Sigmoid colon (tissue), 7 donors: ENCODE measurements around the gene ATP6AP1. TPM values are rescaled to one million over a fixed set of nuclear protein-coding genes. Genes with fewer than 3 reads are reported as not detected.
"Not testable (repeated sequence)": the region's sequence is repeated elsewhere in the genome, so short reads cannot be mapped to it uniquely, and the experiment has no call there.

Source experiments
- DNase-seq: peaks from one replicate; pipeline ENCODE4 v3.0.0-alpha.2; 2019
- H3K27ac ChIP-seq, 4 donors: fragments of 200-600 bp; sonication (generic); one replicate each; pipeline ENCODE4 v1.5.1; 2016 to 2019; ENCODE audit warnings: mild to moderate bottlenecking in 1 of 4
- H3K27me3 ChIP-seq, 3 donors: fragments of 200-600 bp; sonication (generic); one replicate each; pipeline ENCODE4 v1.5.1; 2019; ENCODE audit warnings: mild to moderate bottlenecking in 1 of 3
- H3K36me3 ChIP-seq, 4 donors: fragments of 200-600 bp; sonication (generic); one replicate each; pipeline ENCODE4 v1.5.1; 2016 to 2019
- H3K4me1 ChIP-seq, 4 donors: fragments of 200-600 bp; sonication (generic); one replicate each; pipeline ENCODE4 v1.5.1; 2017 to 2019
- H3K4me3 ChIP-seq, 4 donors: fragments of 200-600 bp; sonication (generic); one replicate each; pipeline ENCODE4 v1.5.1; 2017 to 2019; ENCODE audit warnings: mild to moderate bottlenecking in 2 of 4, moderate library complexity in 1 of 4
- H3K9me3 ChIP-seq, 4 donors: fragments of 200-600 bp in 3 of 4; sonication (generic) in 3 of 4; one replicate each; pipeline versions ENCODE4 v1.5.1 to v1.6.1; 2013 to 2019
- EP300 ChIP-seq, 4 donors: sonication (generic); formaldehyde crosslinking; IDR thresholded peaks; one replicate each; pipeline ENCODE4 v1.6.1; 2017; ENCODE audit warnings: antibody characterized with exemption in 4 of 4
- POLR2A ChIP-seq, 2 donors: fragments of 450-650 bp; IDR thresholded peaks; one replicate each; pipeline ENCODE4 v1.6.1; 2016; ENCODE audit warnings: antibody characterized with exemption in 2 of 2, mild to moderate bottlenecking in 2 of 2, moderate library complexity in 2 of 2
- POLR2AphosphoS5 ChIP-seq, 4 donors: sonication (generic); formaldehyde crosslinking; IDR thresholded peaks; one replicate each; pipeline ENCODE4 v1.6.1; 2017; ENCODE audit warnings: antibody characterized with exemption in 4 of 4
- WGBS, 2 donors: extraction: QIAGEN DNeasy Blood & Tissue Kit; methylation state at CpG; one replicate each; pipeline ENCODE4 v1.1.7; 2013; 5-methylcytosine and 5-hydroxymethylcytosine counted together
- intact Hi-C: fragments of 100-400 bp; cut with DNase I; formaldehyde crosslinking; loops from one replicate; pipeline ENCODE4 v1.15.1; 2023
- polyA plus RNA-seq, 3 donors: library from polyadenylated mRNA; stranded (reverse); fragments of 200-250 nt; gene quantifications; one replicate each; pipeline ENCODE4 v1.2.3, GENCODE V29; 2013
- total RNA-seq, 4 donors: library from RNA; depleted of rRNA; stranded (reverse); fragments of >200 nt; gene quantifications; one replicate each; pipeline ENCODE4 v1.1.0, GENCODE V29; 2016
- TF ChIP-seq, protein P1 (sequence below), 4 experiments: fragments of 450-650 bp in 3 of 4; fragments of 200-600 bp in 1 of 4; IDR thresholded peaks; one replicate each; pipeline ENCODE4 v1.5.1; 2016 to 2019; ENCODE audit warnings: antibody characterized with exemption in 4 of 4, mild to moderate bottlenecking in 3 of 4, moderate library complexity in 2 of 4
- donor health status: healthy with polysubstance abuse.
- donor health status: Bipolar disorder and iron deficiency.
- donor health status: healthy.

The ATP6AP1 gene
- total and polyA plus RNA-seq, 7 donors, result 16.5 to 87.7 (median 30.5) TPM

DNA sequence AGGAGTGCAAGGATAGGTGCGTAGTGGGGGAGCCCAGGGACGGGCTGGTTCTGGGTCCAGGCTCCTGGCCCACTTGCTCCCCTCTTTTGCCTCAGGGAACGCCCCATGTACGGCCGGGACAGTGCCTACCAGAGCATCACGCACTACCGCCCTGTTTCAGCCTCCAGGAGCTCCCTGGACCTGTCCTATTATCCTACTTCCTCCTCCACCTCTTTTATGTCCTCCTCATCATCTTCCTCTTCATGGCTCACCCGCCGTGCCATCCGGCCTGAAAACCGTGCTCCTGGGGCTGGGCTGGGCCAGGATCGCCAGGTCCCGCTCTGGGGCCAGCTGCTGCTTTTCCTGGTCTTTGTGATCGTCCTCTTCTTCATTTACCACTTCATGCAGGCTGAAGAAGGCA, 47.7 kb upstream of the ATP6AP1 start:
- intact Hi-C loops, result no loop called here
- no peaks in the 10 kb centered on the region for H3K27me3 ChIP-seq
- H3K36me3 ChIP-seq, result peaks cover 0 to 4% (median 0%) of the 10 kb centered on the region in 4 donors
- TF ChIP-seq, protein P1, sequence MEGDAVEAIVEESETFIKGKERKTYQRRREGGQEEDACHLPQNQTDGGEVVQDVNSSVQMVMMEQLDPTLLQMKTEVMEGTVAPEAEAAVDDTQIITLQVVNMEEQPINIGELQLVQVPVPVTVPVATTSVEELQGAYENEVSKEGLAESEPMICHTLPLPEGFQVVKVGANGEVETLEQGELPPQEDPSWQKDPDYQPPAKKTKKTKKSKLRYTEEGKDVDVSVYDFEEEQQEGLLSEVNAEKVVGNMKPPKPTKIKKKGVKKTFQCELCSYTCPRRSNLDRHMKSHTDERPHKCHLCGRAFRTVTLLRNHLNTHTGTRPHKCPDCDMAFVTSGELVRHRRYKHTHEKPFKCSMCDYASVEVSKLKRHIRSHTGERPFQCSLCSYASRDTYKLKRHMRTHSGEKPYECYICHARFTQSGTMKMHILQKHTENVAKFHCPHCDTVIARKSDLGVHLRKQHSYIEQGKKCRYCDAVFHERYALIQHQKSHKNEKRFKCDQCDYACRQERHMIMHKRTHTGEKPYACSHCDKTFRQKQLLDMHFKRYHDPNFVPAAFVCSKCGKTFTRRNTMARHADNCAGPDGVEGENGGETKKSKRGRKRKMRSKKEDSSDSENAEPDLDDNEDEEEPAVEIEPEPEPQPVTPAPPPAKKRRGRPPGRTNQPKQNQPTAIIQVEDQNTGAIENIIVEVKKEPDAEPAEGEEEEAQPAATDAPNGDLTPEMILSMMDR (IDR thresholded peaks at IDR 0.05), result no peak
- no peaks in the 10 kb centered on the region for H3K9me3 ChIP-seq
- 87 to 94% methylated on average over 14 of the region's 14 CpGs for WGBS, 2 donors
- no peak for DNase-seq
- peaks cover 0 to 48% (median 30%) of the 10 kb centered on the region in 4 donors for H3K4me1 ChIP-seq
- H3K4me3 ChIP-seq, result peak overlapping the region in 3 of 4 donors; percentile 55 to 81 (median 73)
- H3K27ac ChIP-seq, result peak overlapping the region; percentile 90 to 100 (median 96)

DNA sequence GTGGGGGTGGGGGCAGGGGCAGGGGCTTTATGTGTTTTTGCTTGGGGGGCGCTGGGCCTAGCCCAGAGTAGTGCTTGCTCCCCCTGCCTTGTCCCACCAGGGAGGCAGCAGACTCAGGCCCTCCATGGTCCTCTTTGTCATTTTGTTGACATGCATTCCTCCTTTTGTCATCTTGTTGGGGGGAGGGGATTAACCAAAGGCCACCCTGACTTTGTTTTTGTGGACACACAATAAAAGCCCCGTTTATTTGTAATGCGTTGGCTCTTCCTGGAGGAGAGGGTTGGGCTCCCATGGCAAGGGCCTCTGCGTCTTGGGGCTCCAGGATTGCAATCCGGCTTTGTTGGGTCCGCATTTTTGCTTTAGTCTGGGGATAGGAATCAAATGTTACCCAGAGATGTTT, 47.2 kb upstream of the ATP6AP1 start:
- H3K36me3 ChIP-seq, result peaks cover 0 to 4% (median 0%) of the 10 kb centered on the region in 4 donors
- no peaks in the 10 kb centered on the region for H3K27me3 ChIP-seq
- no peak overlapping the region for H3K4me3 ChIP-seq
- 80 to 85% methylated on average over 6 of the region's 6 CpGs for WGBS, 2 donors
- intact Hi-C loops, result no loop called here
- DNase-seq, result no peak
- peaks cover 0 to 46% (median 30%) of the 10 kb centered on the region in 4 donors for H3K4me1 ChIP-seq
- H3K9me3 ChIP-seq, result no peaks in the 10 kb centered on the region
- TF ChIP-seq POLR2A (IDR thresholded peaks at IDR 0.05) (no peak), EP300 (IDR thresholded peaks at IDR 0.05) (no peak), POLR2AphosphoS5 (IDR thresholded peaks at IDR 0.05) (no peak)
- TF ChIP-seq, protein P1 (IDR thresholded peaks at IDR 0.05), result no peak
- peak overlapping the region in 3 of 4 donors; percentile 90 to 100 (median 95) for H3K27ac ChIP-seq

DNA sequence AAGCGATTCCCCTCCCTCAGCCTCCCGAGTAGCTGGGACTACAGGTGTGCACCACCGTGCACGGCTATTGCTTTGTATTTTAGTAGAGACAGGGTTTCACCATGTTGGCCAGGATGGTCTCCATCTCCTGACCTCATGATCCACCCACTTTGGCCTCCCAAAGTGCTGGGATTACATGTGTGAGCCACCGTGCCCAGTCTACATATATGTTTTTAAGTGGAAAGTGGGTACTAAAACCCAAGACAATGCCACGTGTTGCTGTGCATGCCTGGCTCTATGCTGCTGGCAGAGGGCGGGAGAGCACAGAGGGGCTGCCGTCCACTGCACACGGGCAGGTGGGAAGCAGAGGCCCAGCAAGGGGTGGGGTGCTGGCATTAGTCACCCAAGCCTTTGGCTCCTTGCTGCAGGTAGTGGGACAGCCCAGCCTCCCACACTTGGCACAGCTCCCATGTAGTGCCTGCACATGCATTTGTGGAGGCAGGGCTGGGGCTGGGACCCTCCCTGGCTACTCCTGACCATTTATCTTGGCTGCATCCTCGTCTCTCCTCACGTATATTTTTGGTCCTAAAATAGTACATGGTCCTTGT, 45.9 kb upstream of the ATP6AP1 start:
- intact Hi-C loops, result no loop called here
- peaks cover 0 to 34% (median 25%) of the 10 kb centered on the region in 4 donors for H3K4me1 ChIP-seq
- H3K36me3 ChIP-seq, result peaks cover 0 to 4% (median 0%) of the 10 kb centered on the region in 4 donors
- no peak for DNase-seq
- TF ChIP-seq POLR2A (IDR thresholded peaks at IDR 0.05) (no peak), EP300 (IDR thresholded peaks at IDR 0.05) (no peak)
- H3K27ac ChIP-seq, result peak overlapping the region in 2 of 4 donors; percentile 62 to 100
- H3K9me3 ChIP-seq, result no peaks in the 10 kb centered on the region
- H3K27me3 ChIP-seq, result no peaks in the 10 kb centered on the region
- WGBS, 2 donors, result 85 to 89% methylated on average over 11 of the region's 11 CpGs
- no peak overlapping the region for H3K4me3 ChIP-seq

DNA sequence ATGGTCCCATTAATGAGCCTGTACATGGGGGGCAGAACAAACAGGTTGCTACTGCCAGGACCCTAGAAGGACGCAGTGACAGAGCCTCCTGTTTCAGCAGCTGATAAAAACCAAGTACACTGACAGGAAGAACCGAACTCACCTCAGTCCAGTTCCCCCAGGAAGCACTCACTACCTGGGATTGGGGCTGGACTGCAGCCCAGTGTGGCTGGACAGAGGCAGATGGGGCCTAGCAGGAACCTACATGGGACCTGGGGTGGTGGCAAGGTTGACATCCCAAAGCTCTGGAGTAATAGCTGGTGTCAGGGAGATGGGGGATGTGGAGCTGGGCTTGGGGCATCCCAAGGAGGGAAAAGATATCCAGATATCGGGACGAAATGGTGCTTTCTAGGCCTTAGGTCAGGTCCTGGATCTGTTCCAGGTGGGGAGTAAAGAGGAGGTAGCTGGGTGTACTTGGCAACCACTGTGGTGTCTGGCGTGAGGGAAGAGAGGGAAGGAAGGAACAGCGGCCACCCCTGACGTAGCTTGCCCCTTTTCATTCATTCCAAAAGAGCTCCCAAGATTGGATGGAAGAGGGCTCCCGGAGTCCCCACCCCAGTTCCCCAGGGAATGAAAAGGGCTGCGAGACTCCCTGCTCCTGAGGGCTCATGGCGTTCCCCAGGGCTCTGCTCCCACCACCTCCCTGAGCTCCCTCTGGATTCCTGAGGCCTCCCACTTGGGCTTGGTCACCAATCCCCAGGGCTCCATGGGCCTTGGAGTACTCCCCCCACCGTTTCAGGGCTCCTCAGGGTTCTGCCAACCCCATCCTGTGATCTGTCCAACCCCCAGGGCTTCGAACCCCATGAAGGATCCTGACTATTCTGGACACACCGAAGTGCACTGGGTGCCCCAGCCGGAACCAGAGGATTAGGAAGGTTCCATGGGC, 44.9 kb upstream of the ATP6AP1 start:
- Histone ChIP-seq H3K27me3 (no peaks in the 10 kb centered on the region), H3K4me3 (no peak overlapping the region), H3K4me1 (peaks cover 0 to 33% (median 23%) of the 10 kb centered on the region in 4 donors), H3K36me3 (peaks cover 0 to 4% (median 0%) of the 10 kb centered on the region in 4 donors), H3K9me3 (no peaks in the 10 kb centered on the region), H3K27ac (peak overlapping the region in 3 of 4 donors; percentile 53 to 100 (median 62))
- WGBS, 2 donors, result 67 to 80% methylated on average over 14 of the region's 14 CpGs
- DNase-seq, result peak; percentile 73
- TF ChIP-seq EP300 (IDR thresholded peaks at IDR 0.05) (no peak), POLR2AphosphoS5 (IDR thresholded peaks at IDR 0.05) (no peak), POLR2A (IDR thresholded peaks at IDR 0.05) (no peak)
- TF ChIP-seq, protein P1 (IDR thresholded peaks at IDR 0.05), result no peak
- intact Hi-C loops, result no loop called here

DNA sequence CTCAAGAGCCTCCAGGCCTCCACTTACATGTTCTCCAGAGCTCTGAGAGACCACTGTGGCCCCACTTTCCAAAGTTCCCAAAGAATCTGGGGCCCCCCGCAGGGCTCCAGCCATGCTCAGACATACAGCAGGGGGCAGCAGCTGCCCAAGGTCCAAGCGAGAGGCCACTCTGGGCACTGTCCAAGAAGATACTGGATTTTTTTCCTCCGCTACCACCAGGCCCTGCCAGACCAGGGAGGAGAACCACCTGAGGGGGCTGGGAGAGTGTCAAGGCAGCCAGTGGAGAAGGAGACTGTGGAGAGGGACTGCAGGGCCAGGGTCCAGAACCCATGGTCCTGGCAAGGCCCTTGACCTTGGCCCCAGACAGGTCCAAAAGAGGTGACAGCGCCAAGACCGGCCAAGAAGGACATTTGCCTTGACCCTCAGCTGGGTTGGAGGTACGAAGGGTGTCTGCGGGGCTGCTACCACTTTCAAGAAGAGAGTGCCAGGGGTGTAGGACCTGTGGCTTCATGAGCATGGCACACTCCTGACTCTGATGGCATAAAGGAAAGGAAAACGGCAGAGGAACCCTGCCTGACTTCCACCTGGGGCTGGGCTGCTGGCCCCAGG, 44.1 kb upstream of the ATP6AP1 start:
- Histone ChIP-seq H3K27me3 (no peaks in the 10 kb centered on the region), H3K36me3 (peaks cover 0 to 4% (median 0%) of the 10 kb centered on the region in 4 donors), H3K4me1 (peaks cover 0 to 33% (median 23%) of the 10 kb centered on the region in 4 donors), H3K9me3 (no peaks in the 10 kb centered on the region), H3K27ac (peak overlapping the region in 3 of 4 donors; percentile 53 to 100 (median 62)), H3K4me3 (no peak overlapping the region)
- WGBS, 2 donors, result 54 to 72% methylated on average over 8 of the region's 8 CpGs
- peak; percentile 64 for DNase-seq
- intact Hi-C loops, result no loop called here
- TF ChIP-seq EP300 (IDR thresholded peaks at IDR 0.05) (no peak), POLR2A (IDR thresholded peaks at IDR 0.05) (no peak), POLR2AphosphoS5 (IDR thresholded peaks at IDR 0.05) (no peak)
- TF ChIP-seq, protein P1 (IDR thresholded peaks at IDR 0.05), result peak in 2 of 4 experiments; percentile 7 to 29

DNA sequence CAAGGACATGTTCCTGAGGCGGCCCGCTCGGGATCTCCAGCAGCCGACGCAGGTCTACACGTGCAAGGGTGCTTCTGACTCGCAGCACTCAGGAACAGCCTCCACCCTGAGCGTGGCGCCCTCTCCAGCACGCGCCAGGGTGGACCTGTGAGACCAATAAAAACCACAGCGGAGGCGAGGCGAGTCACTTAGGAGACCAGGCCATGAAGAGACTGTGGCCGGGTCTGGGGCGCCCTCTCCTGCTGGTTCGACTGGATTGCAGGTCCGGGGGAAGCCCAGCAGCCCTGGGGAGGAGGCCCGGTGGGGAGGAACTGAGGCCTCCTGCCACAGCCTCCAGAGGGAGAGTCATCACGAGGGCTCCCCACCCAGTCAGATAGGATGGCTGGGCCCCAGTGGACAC, 40.4 kb upstream of the ATP6AP1 start:
- DNase-seq, H3K4me3 ChIP-seq, H3K9me3 ChIP-seq, H3K36me3 ChIP-seq, H3K27me3 ChIP-seq, H3K27ac ChIP-seq, intact Hi-C loops: not testable (repeated sequence)
- no CpG with 5 or more reads among the region's 20 CpGs for WGBS, 2 donors
- peaks cover 0 to 16% (median 10%) of the 10 kb centered on the region in 4 donors for H3K4me1 ChIP-seq

DNA sequence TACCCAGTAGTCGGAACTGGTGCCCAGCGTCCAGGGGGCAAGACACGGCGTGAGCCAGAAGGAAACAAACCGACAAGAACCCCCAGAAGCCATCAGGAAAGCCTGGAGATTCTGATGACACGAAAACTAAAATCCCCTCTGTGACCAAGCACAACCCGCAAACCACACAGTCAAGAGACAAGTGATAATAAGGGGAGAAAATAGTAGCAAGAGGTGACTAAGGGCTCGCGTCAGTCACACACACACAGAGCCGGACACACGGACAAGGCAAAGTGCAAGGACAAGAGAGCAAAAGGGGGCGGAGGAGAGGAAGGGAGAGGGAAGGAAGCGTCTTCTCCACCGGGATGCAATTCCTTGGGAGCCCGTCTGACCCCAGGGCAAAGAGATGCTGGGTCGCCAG, 39.8 kb upstream of the ATP6AP1 start:
- DNase-seq, intact Hi-C loops, H3K4me3 ChIP-seq, H3K27ac ChIP-seq, H3K36me3 ChIP-seq, H3K9me3 ChIP-seq, H3K27me3 ChIP-seq: not testable (repeated sequence)
- H3K4me1 ChIP-seq, result peaks cover 0 to 11% (median 6%) of the 10 kb centered on the region in 4 donors
- WGBS, 2 donors, result no CpG with 5 or more reads among the region's 16 CpGs
